SK-N-SH (cell line): Measurements from ENCODE around the gene NOTCH1. TPM values are rescaled to one million over a fixed set of nuclear protein-coding genes. Genes with fewer than 3 reads are reported as not detected.

Experiments used
- CTCF ChIA-PET: fragments of 300-600, 350-600 bp; formaldehyde crosslinking; extraction: SDS; loops from one replicate; lab custom pipeline; 2021; lab: Yijun Ruan, JAX
- POLR2A ChIA-PET: fragments of 350-600 bp; sonication (Branson Sonifier 250); formaldehyde crosslinking; extraction: SDS; loops from one replicate; lab custom pipeline; 2020; ENCODE audit warnings: antibody characterized with exemption, inconsistent platforms; lab: Yijun Ruan, JAX
- DNase-seq: peaks from one replicate; pipeline ENCODE4 v3.0.0; 2012
- H2AFZ ChIP-seq: fragments of 200-600 bp; sonication (generic); 2 replicates; pipeline ENCODE4 v1.8.1; 2016; ENCODE audit warnings: antibody characterized with exemption, mild to moderate bottlenecking, low read depth
- H3F3A ChIP-seq: fragments of 200-600 bp; sonication (generic); replicated peaks from 2 replicates; pipeline ENCODE3; 2016; ENCODE audit warnings: antibody characterized with exemption, mild to moderate bottlenecking; ENCODE audit not compliant: insufficient read depth
- H3K27ac ChIP-seq, 2 experiments: fragments of 200-500 bp in 1 of 2; fragments of 200-600 bp in 1 of 2; sonication (Bioruptor generic) in 1 of 2; sonication (generic), shearing (Covaris generic) in 1 of 2; 2 replicates each; pipeline versions ENCODE4 v1.5.1 to v1.6.1; 2014 to 2016; ENCODE audit warnings: low read depth in 2 of 2, inconsistent platforms in 1 of 2, low read length in 1 of 2, mild to moderate bottlenecking in 1 of 2, mixed read lengths in 1 of 2
- H3K27me3 ChIP-seq: fragments of 200-600 bp; sonication (generic), shearing (Covaris generic); 2 replicates; pipeline ENCODE4 v1.6.1; 2016; ENCODE audit warnings: mixed run types; ENCODE audit not compliant: insufficient read depth
- H3K36me3 ChIP-seq, 2 experiments: fragments of 200-500 bp in 1 of 2; fragments of 200-600 bp in 1 of 2; sonication (Bioruptor generic) in 1 of 2; sonication (generic) in 1 of 2; replicated peaks in 1 of 2; 2 replicates each; pipeline versions ENCODE3 to v1.5.1; 2014 to 2016; ENCODE audit warnings: low read length in 1 of 2, mild to moderate bottlenecking in 1 of 2; ENCODE audit not compliant: insufficient read depth in 2 of 2, control insufficient read depth in 1 of 2
- H3K4me1 ChIP-seq, 2 experiments: fragments of 200-500 bp in 1 of 2; fragments of 200-600 bp in 1 of 2; sonication (Bioruptor generic) in 1 of 2; sonication (generic), shearing (Covaris generic) in 1 of 2; 2 replicates each; pipeline versions ENCODE4 v1.5.1 to v1.6.1; 2014 to 2016; ENCODE audit warnings: low read depth in 1 of 2, low read length in 1 of 2, mixed run types in 1 of 2; ENCODE audit not compliant: insufficient read depth in 2 of 2, control insufficient read depth in 1 of 2
- H3K4me2 ChIP-seq: fragments of 200-600 bp; sonication (generic), shearing (Covaris generic); 2 replicates; pipeline ENCODE4 v1.6.1; 2017; ENCODE audit warnings: mixed run types
- H3K4me3 ChIP-seq, 2 experiments: fragments of 200-500 bp in 1 of 2; fragments of 200-600 bp in 1 of 2; sonication (Bioruptor generic) in 1 of 2; sonication (generic), shearing (Covaris generic) in 1 of 2; 2 replicates each; pipeline versions ENCODE4 v1.5.1 to v1.8.1; 2014 to 2016; ENCODE audit warnings: low read depth in 2 of 2, inconsistent platforms in 1 of 2, low read length in 1 of 2, mild to moderate bottlenecking in 1 of 2, mixed read lengths in 1 of 2, moderate library complexity in 1 of 2
- H3K79me2 ChIP-seq: fragments of 200-600 bp; sonication (generic); 2 replicates; pipeline ENCODE4 v1.8.1; 2017; ENCODE audit warnings: mild to moderate bottlenecking; ENCODE audit not compliant: insufficient read depth
- H3K9ac ChIP-seq: fragments of 200-600 bp; sonication (generic); 2 replicates; pipeline ENCODE4 v1.6.1; 2017; ENCODE audit warnings: mixed run types
- H3K9me2 ChIP-seq: fragments of 200-600 bp; sonication (generic); 2 replicates; pipeline ENCODE4 v1.6.1; 2017; ENCODE audit warnings: mixed run types
- H3K9me3 ChIP-seq: fragments of 200-600 bp; sonication (generic); 2 replicates; pipeline ENCODE4 v1.6.1; 2017; ENCODE audit warnings: mixed run types, mild to moderate bottlenecking, moderate library complexity
- H4K20me1 ChIP-seq: fragments of 200-600 bp; sonication (generic); 2 replicates; pipeline ENCODE4 v1.6.1; 2017; ENCODE audit warnings: mild to moderate bottlenecking, mixed run types; ENCODE audit not compliant: insufficient read depth
- CTCF ChIP-seq: fragments of 200-600 bp; sonication (generic); IDR thresholded peaks from 2 replicates; pipeline ENCODE4 v1.6.1; 2017; ENCODE audit warnings: antibody characterized with exemption, mild to moderate bottlenecking, moderate library complexity
- EP300 ChIP-seq, 2 experiments: IDR thresholded peaks; 2 replicates each; pipeline versions ENCODE4 v1.4.0 to v1.6.1; 2012; ENCODE audit warnings: borderline replicate concordance in 1 of 2, low read depth in 1 of 2, low read length in 1 of 2
- FOXJ3 ChIP-seq: sonication (generic); formaldehyde crosslinking; IDR thresholded peaks from 2 replicates; pipeline ENCODE4 v1.5.1; 2020; ENCODE audit warnings: mild to moderate bottlenecking, missing genetic modification reagents
- GABPA ChIP-seq: IDR thresholded peaks from 2 replicates; pipeline ENCODE4 v1.4.0; 2012; ENCODE audit warnings: low read depth, mild to moderate bottlenecking
- IRF3 ChIP-seq: fragments of 150-350 bp; IDR thresholded peaks from 2 replicates; pipeline ENCODE4 v1.6.1; 2016; ENCODE audit warnings: mild to moderate bottlenecking, low read depth, low read length
- MEF2A ChIP-seq: IDR thresholded peaks from 2 replicates; pipeline ENCODE4 v1.4.0; 2012; ENCODE audit warnings: low read depth, borderline replicate concordance
- NFIC ChIP-seq: IDR thresholded peaks from 2 replicates; pipeline ENCODE4 v1.4.0; 2012; ENCODE audit warnings: borderline replicate concordance
- PBX3 ChIP-seq: IDR thresholded peaks from 2 replicates; pipeline ENCODE4; 2012
- RCOR1 ChIP-seq: fragments of 150-350 bp; IDR thresholded peaks from 2 replicates; pipeline ENCODE4 v1.6.1; 2017; ENCODE audit warnings: antibody characterized with exemption, low read length
- SIN3A ChIP-seq: IDR thresholded peaks from 2 replicates; pipeline ENCODE4 v1.6.1; 2012; ENCODE audit warnings: low read depth, mild to moderate bottlenecking, low read length, moderate library complexity, borderline replicate concordance
- SMC3 ChIP-seq: IDR thresholded peaks from 2 replicates; pipeline ENCODE4 v1.6.1; 2012; ENCODE audit warnings: low read depth, low read length, improper control_type of control experiment
- TEAD4 ChIP-seq: IDR thresholded peaks from 2 replicates; pipeline ENCODE4 v1.4.0; 2012; ENCODE audit warnings: mild to moderate bottlenecking, borderline replicate concordance; ENCODE audit not compliant: insufficient read depth
- USF2 ChIP-seq: fragments of 150-350 bp; IDR thresholded peaks from 2 replicates; pipeline ENCODE4 v1.6.1; 2017; ENCODE audit warnings: antibody characterized with exemption, low read length, low read depth, borderline replicate concordance
- WGBS: methylation state at CpG from one replicate; pipeline ENCODE4 v1.1.6; 2017; ENCODE audit warnings: low lambda C conversion rate; 5-methylcytosine and 5-hydroxymethylcytosine counted together
- polyA plus RNA-seq, 3 experiments: library from polyadenylated mRNA; depleted of rRNA; stranded (reverse); fragments of >200 nt; gene quantifications; 2 replicates each; pipeline ENCODE4 v1.2.3, GENCODE V29; 2012

The NOTCH1 gene
- polyA plus RNA-seq, 1 of the 3 experiments (the other 2 are of a cell fraction), result 6.6 TPM

GRCh38 chr9:136451221-136451877 is 94.5 kb downstream of the NOTCH1 start:
- no peak overlapping the region for H3K4me2 ChIP-seq
- TF ChIP-seq NFIC, result no peak
- peak; percentile 15; the same call in 1 of the 2 replicates for TF ChIP-seq CTCF
- no peak for TF ChIP-seq EP300 (IDR thresholded peaks at IDR 0.05; ENCODE audit: borderline replicate concordance in 1 of 2, low read depth in 1 of 2, low read length in 1 of 2)
- TF ChIP-seq IRF3, result no peak
- TF ChIP-seq, all 33 proteins: peak for 1
- ChIA-PET CTCF (interaction anchor here (3.5 kb wide), 1 partner anchor 11 kb away, joined by 14 read pairs; the partner anchor contains the start of gene INPP5E), POLR2A (no interaction called here)
- H3K27me3 ChIP-seq, result no peaks in the 10 kb centered on the region
- H3K36me3 ChIP-seq, result peaks cover 56 to 82% of the 10 kb centered on the region in 2 experiments
- no peaks in the 10 kb centered on the region for H3K4me1 ChIP-seq
- H3K4me3 ChIP-seq, result no peak overlapping the region
- H3K9me3 ChIP-seq, result no peaks in the 10 kb centered on the region
- H3F3A ChIP-seq, result peaks cover under 1% of the 10 kb centered on the region
- no peak overlapping the region for H3K9ac ChIP-seq
- WGBS, result 96% methylated on average over 26 of the region's 26 CpGs
- no peaks in the 10 kb centered on the region for H3K79me2 ChIP-seq
- no peaks in the 10 kb centered on the region for H3K9me2 ChIP-seq
- H4K20me1 ChIP-seq, result no peaks in the 10 kb centered on the region
- H3K27ac ChIP-seq, result no peak overlapping the region
- no peak overlapping the region for H2AFZ ChIP-seq
- DNase-seq, result no peak

- POLR2A ChIA-PET, result no interaction called here
- Histone ChIP-seq H3K27ac (no peak overlapping the region), H3K4me3 (no peak overlapping the region), H3K27me3 (no peaks in the 10 kb centered on the region), H3K9ac (no peak overlapping the region), H4K20me1 (no peaks in the 10 kb centered on the region), H3K9me3 (no peaks in the 10 kb centered on the region), H3K4me1 (no peaks in the 10 kb centered on the region), H3K79me2 (no peaks in the 10 kb centered on the region; the same call in 1 of the 2 replicates), H2AFZ (no peak overlapping the region), H3K4me2 (no peak overlapping the region), H3K36me3 (peaks cover 59 to 76% of the 10 kb centered on the region in 2 experiments), H3K9me2 (no peaks in the 10 kb centered on the region), H3F3A (peaks cover 3% of the 10 kb centered on the region)
- WGBS, result 94% methylated on average over 3 of the region's 3 CpGs
- no peak for DNase-seq
- TF ChIP-seq USF2 (no peak), FOXJ3 (CRISPR knock-in tag) (no peak), MEF2A (no peak), SMC3 (no peak), GABPA (no peak), TEAD4 (no peak), SIN3A (no peak), PBX3 (no peak), RCOR1 (no peak)
- CTCF ChIA-PET, result no interaction called here
Observed at GRCh38 chr9:136448655-136449054, 97.2 kb downstream of the NOTCH1 start.
